GM23338 (cell line): ENCODE results near the gene CDC45. TPM values are rescaled to one million over a fixed set of nuclear protein-coding genes. Genes with fewer than 3 reads are reported as not detected.

Experiments used
- ATAC-seq: fragments of 200-7000 bp; cut with Tn5 transposase; 3 replicates; pipeline ENCODE4 v1.9.1; 2020
- DNase-seq: peaks from one replicate; pipeline ENCODE4 v3.0.0-alpha.2; 2015; ENCODE audit warnings: low spot score
- H2AFZ ChIP-seq: fragments of 200-600 bp; sonication (generic); 2 replicates; pipeline ENCODE4 v1.8.0; 2016; ENCODE audit warnings: antibody characterized with exemption, mild to moderate bottlenecking, moderate library complexity
- H3F3A ChIP-seq: fragments of 200-600 bp; sonication (generic); replicated peaks from 2 replicates; pipeline ENCODE4 v1.8.0; 2017; ENCODE audit warnings: antibody characterized with exemption, mixed run types, low read depth
- H3K27ac ChIP-seq: fragments of 200-600 bp; sonication (generic); 2 replicates; pipeline ENCODE4 v1.6.1; 2016; ENCODE audit warnings: low read depth
- H3K27me3 ChIP-seq: fragments of 200-600 bp; sonication (generic); 2 replicates; pipeline ENCODE4 v1.8.0; 2016; ENCODE audit warnings: mild to moderate bottlenecking, mixed run types, moderate library complexity; ENCODE audit not compliant: insufficient read depth
- H3K36me3 ChIP-seq: fragments of 200-600 bp; sonication (generic); 2 replicates; pipeline ENCODE4 v1.8.0; 2016; ENCODE audit warnings: mild to moderate bottlenecking; ENCODE audit not compliant: insufficient read depth
- H3K4me1 ChIP-seq: fragments of 200-600 bp; sonication (generic); 2 replicates; pipeline ENCODE4 v1.8.0; 2016; ENCODE audit warnings: mild to moderate bottlenecking, moderate library complexity; ENCODE audit not compliant: insufficient read depth
- H3K4me2 ChIP-seq: fragments of 200-600 bp; sonication (generic); 2 replicates; pipeline ENCODE4 v1.7.1; 2017; ENCODE audit warnings: mixed run types
- H3K4me3 ChIP-seq: fragments of 200-600 bp; sonication (generic); 2 replicates; pipeline ENCODE4 v1.6.1; 2016; ENCODE audit warnings: mixed run types
- H3K79me2 ChIP-seq: fragments of 200-600 bp; sonication (generic); replicated peaks from 2 replicates; pipeline ENCODE4 v1.8.0; 2017; ENCODE audit warnings: mild to moderate bottlenecking; ENCODE audit not compliant: insufficient read depth
- H3K9me2 ChIP-seq: fragments of 200-600 bp; sonication (generic); 2 replicates; pipeline ENCODE4 v1.8.0; 2017; ENCODE audit not compliant: insufficient read depth
- H4K20me1 ChIP-seq: fragments of 200-600 bp; sonication (generic); replicated peaks from 2 replicates; pipeline ENCODE4 v1.8.0; 2017; ENCODE audit warnings: mild to moderate bottlenecking; ENCODE audit not compliant: insufficient read depth
- H3K27ac Mint-ChIP-seq: 2 replicates; pipeline ENCODE4 v1.8.0; 2020; ENCODE audit warnings: inconsistent platforms, mild to moderate bottlenecking, moderate library complexity, mixed read lengths
- H3K27me3 Mint-ChIP-seq: 3 replicates; pipeline ENCODE4 v1.8.0; 2022; ENCODE audit warnings: low read depth, mild to moderate bottlenecking, moderate library complexity, mixed read lengths, inconsistent platforms; ENCODE audit not compliant: insufficient read depth, poor library complexity
- H3K36me3 Mint-ChIP-seq: 3 replicates; pipeline ENCODE4 v1.8.0; 2021; ENCODE audit warnings: low read depth, mild to moderate bottlenecking, inconsistent platforms, moderate library complexity, mixed read lengths
- H3K4me1 Mint-ChIP-seq: 3 replicates; pipeline ENCODE4 v1.8.0; 2020; ENCODE audit warnings: mild to moderate bottlenecking, inconsistent platforms, mixed read lengths
- H3K4me3 Mint-ChIP-seq: 3 replicates; pipeline ENCODE4 v1.8.0; 2021; ENCODE audit warnings: moderate library complexity, mild to moderate bottlenecking, inconsistent platforms, mixed read lengths
- H3K9me3 Mint-ChIP-seq: 3 replicates; pipeline ENCODE4 v1.8.0; 2020; ENCODE audit warnings: moderate library complexity, mild to moderate bottlenecking, inconsistent platforms, mixed read lengths
- CREB1 ChIP-seq: fragments of 250-450 bp; sonication (Bioruptor Pico); IDR thresholded peaks from 2 replicates; pipeline ENCODE4 v1.5.0; 2020; ENCODE audit warnings: low read depth, mild to moderate bottlenecking, moderate library complexity
- CTCF ChIP-seq, 2 experiments: fragments of 200-600 bp in 1 of 2; sonication (generic) in 1 of 2; conservative IDR thresholded peaks; 2 replicates each; pipeline versions ENCODE4 v1.5.1 to v1.6.1; 2016 to 2017; ENCODE audit warnings: antibody characterized with exemption in 2 of 2, low read depth in 2 of 2, mild to moderate bottlenecking in 2 of 2, moderate library complexity in 1 of 2
- ETS1 ChIP-seq: IDR thresholded peaks from 2 replicates; pipeline ENCODE4 v1.6.1; 2016; ENCODE audit warnings: antibody characterized with exemption
- EZH2 ChIP-seq: fragments of 200-600 bp; sonication (generic); IDR thresholded peaks from one replicate; pipeline ENCODE4 v1.8.0; 2017; ENCODE audit warnings: antibody characterized with exemption, mild to moderate bottlenecking, low read depth; ENCODE audit not compliant: unreplicated experiment
- EZH2phosphoT487 ChIP-seq: fragments of 200-600 bp; sonication (generic); IDR thresholded peaks from one replicate; pipeline ENCODE4 v1.8.1; 2018; ENCODE audit warnings: antibody characterized with exemption; ENCODE audit not compliant: unreplicated experiment
- JUNB ChIP-seq: IDR thresholded peaks from one replicate; pipeline ENCODE4 v1.6.1; 2016; ENCODE audit warnings: antibody characterized with exemption; ENCODE audit not compliant: unreplicated experiment
- NANOG ChIP-seq: IDR thresholded peaks from 2 replicates; pipeline ENCODE4 v1.6.1; 2016; ENCODE audit warnings: antibody characterized with exemption, borderline replicate concordance
- POLR2AphosphoS5 ChIP-seq: IDR thresholded peaks from 2 replicates; pipeline ENCODE4 v1.6.1; 2016; ENCODE audit warnings: antibody characterized with exemption, low read depth
- REST ChIP-seq: IDR thresholded peaks from one replicate; pipeline ENCODE4 v1.6.1; 2018; ENCODE audit warnings: antibody characterized with exemption; ENCODE audit not compliant: unreplicated experiment
- STAT1 ChIP-seq: IDR thresholded peaks from one replicate; pipeline ENCODE4 v1.6.1; 2016; ENCODE audit warnings: antibody characterized with exemption; ENCODE audit not compliant: unreplicated experiment
- ZNF114 ChIP-seq: fragments of 250-450 bp; sonication (Bioruptor Pico); IDR thresholded peaks from 2 replicates; pipeline ENCODE4 v1.5.0; 2020; ENCODE audit warnings: mild to moderate bottlenecking, moderate library complexity
- polyA plus RNA-seq: library from polyadenylated mRNA; unstranded; fragments of >200 nt; fragmentation: Nextera tagmentation; extraction: Ambion mirVana; gene quantifications from 2 replicates; pipeline ENCODE4 v1.2.1, GENCODE V29; 2016
- total RNA-seq: library from RNA; depleted of rRNA; stranded (reverse); fragments of >200 nt; shearing (Covaris generic); gene quantifications from 2 replicates; pipeline ENCODE4 v1.2.3, GENCODE V29; 2014

CDC45 gene
- total and polyA plus RNA-seq, 2 experiments from 2014 or later = 29.0 to 30.3 TPM

DNA sequence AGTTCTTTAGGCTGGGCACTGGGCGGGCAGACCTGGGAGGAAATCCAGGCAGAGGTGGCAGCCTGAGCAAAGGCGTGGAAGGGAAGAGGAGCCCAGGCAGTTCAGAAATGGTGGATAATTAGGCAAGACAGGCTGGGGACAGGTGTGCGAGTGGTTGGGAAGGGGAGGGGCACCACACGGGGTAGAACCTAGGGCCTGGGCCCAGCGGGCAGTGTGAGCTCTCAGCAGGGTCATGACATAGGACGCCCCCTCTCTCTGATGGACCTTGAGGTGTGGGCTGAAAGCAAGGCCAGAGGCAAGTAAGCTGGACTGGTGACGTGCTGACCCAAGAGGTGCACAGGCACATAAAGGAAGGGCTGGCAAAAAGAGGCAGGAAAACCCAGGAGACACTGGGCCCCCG, 7.5 kb upstream of the CDC45 start (continued):
- no peak for TF ChIP-seq NANOG
- no peak for TF ChIP-seq JUNB
- TF ChIP-seq ETS1 = no peak
- no peak for TF ChIP-seq ZNF114 (CRISPR knock-in tag)
- no peak for TF ChIP-seq EZH2phosphoT487
- no peak for TF ChIP-seq CTCF (conservative IDR thresholded peaks at IDR 0.05; ENCODE audit: low read depth in 2 of 2)
- no peak for TF ChIP-seq POLR2AphosphoS5

DNA sequence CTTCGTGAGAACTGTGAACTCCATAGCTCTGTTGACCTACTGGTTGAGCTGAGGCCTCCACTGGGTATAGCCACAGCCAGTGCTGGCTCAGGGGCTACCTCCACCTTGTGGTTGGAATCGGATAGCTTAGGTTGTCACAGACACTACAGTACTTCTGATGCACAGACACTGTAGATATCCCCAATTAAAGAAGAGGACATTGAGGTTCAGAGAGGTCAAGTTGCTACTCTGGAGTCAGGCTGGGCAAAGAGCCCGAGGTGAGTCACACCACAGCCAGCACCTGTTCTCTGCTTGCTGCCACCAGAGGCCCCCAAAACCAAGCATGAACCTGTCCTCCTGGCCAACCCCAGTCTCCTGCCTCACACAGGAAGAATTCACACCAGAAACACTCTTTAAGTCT, 6.1 kb upstream of the CDC45 start:
- Histone ChIP-seq H3F3A (no peaks in the 10 kb centered on the region), H3K27ac (no peak overlapping the region), H3K79me2 (peaks cover 49% of the 10 kb centered on the region), H2AFZ (no peak overlapping the region), H3K9me2 (no peaks in the 10 kb centered on the region), H3K4me2 (no peak overlapping the region), H3K27me3 (no peaks in the 10 kb centered on the region), H3K36me3 (peaks cover 27% of the 10 kb centered on the region; the same call in 1 of the 2 replicates), H3K4me3 (no peak overlapping the region), H3K4me1 (peaks cover 6% of the 10 kb centered on the region; the same call in 1 of the 2 replicates), H4K20me1 (peaks cover 34% of the 10 kb centered on the region)
- no peak for DNase-seq
- Mint-ChIP-seq H3K4me3 (no peak overlapping the region), H3K27me3 (no peaks in the 10 kb centered on the region), H3K4me1 (peaks cover 10% of the 10 kb centered on the region), H3K36me3 (peaks cover 54% of the 10 kb centered on the region), H3K27ac (no peak overlapping the region), H3K9me3 (no peaks in the 10 kb centered on the region)
- ATAC-seq = peak; percentile 32; the same call in 1 of the 3 replicates
- TF ChIP-seq ETS1 = no peak
- TF ChIP-seq EZH2 = no peak
- TF ChIP-seq EZH2phosphoT487 = no peak
- TF ChIP-seq CREB1 (CRISPR knock-in tag) = no peak
- no peak for TF ChIP-seq REST
- no peak for TF ChIP-seq STAT1
- 0 out of 4 replicates have a peak, but pooled peaks of 1 of the 2 experiments have one; percentile 11 for TF ChIP-seq CTCF (conservative IDR thresholded peaks at IDR 0.05; ENCODE audit: low read depth in 2 of 2)
